NCI-H1436 (cell line): ENCODE measurements around the gene ARHGAP44.
"Not testable (repeated sequence)": the region's sequence is repeated elsewhere in the genome, so short reads cannot be mapped to it uniquely, and the experiment has no call there.

Experiments used
- DNase-seq: peaks from one replicate; lab custom pipeline; 2025; lab: John Stamatoyannopoulos, UW

ARHGAP44 gene

GRCh38 chr17:12815642-12816141 lies 26.4 kb downstream of the ARHGAP44 start:
- no peak for DNase-seq

DNA sequence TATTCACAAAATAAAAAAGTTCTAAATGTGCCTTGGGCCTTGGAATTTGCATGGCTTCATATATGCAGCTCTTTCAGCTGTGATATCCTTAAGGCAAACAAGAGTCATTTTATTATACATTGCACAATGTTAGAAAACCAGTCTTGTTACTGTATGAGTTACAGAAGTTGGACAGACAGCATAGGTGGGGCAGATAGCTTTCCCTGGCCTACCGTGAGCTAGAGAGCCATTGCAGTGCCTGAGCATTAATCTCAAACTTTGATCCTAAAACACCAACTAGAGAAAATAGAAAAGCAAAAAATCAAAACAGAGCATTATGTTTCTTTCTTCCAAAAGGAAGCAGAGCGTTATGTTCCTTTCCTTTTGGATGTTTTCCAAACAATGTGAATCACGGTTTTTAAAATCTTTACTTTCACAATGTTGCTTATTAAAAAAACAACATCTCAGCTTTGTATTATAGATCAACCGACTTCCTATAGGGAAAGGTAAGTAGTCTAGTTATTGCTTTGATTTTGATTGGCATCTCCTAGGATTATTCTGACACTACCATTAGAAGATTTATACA lies 32.2 kb downstream of the ARHGAP44 start:
- DNase-seq, result no peak

DNA sequence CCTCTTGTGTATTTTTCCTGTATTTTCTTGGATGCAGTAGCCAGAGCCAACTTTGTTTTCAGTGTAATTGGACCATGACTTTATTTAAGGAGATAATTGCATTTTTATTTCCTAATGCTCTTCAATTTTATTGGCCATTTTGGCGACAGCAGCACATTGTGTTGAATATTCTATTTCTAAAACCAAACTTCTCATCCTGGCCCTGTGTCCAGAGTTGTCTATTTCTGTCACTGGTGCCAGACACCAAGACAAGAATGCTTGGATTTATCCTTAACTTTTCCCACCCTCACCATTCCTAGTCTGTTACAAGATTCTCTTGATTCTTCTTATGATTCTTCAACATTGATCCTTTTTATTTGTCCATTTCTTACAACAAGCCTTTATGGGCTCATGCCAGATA lies 37.1 kb downstream of the ARHGAP44 start:
- no peak for DNase-seq

DNA sequence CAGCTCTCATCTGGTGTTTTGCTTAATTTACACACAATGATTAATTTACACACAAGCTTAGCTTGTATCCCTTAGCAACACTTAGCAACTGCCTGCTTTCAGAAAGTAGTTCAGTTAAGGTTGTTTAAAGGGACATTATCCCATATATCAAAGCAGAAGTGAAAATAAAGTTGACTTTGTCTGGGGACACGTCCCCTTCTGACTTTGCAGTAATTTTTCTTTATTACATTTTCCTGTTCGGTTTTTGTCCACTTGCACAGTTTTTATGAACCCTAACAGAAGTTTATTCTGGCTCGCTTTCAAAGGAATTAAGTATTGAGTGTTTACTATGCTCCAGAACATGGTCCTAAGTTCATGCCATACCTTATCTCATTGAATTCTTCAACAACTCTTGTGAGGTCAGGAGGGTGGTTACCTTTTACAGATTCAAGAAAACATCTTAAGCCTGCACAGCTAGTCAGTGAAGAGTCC lies 41.5 kb downstream of the ARHGAP44 start:
- DNase-seq, result no peak

GRCh38 chr17:12831839-12832238 lies 42.5 kb downstream of the ARHGAP44 start:
- no peak for DNase-seq

- DNase-seq, result no peak
Observed at GRCh38 chr17:12839042-12839441, 49.7 kb downstream of the ARHGAP44 start.

GRCh38 chr17:12842936-12843335 lies 53.6 kb downstream of the ARHGAP44 start:
- no peak for DNase-seq

GRCh38 chr17:12850996-12851395 lies 61.7 kb downstream of the ARHGAP44 start:
- no peak for DNase-seq

GRCh38 chr17:12851901-12852435 lies 62.7 kb downstream of the ARHGAP44 start:
- no peak for DNase-seq

DNA sequence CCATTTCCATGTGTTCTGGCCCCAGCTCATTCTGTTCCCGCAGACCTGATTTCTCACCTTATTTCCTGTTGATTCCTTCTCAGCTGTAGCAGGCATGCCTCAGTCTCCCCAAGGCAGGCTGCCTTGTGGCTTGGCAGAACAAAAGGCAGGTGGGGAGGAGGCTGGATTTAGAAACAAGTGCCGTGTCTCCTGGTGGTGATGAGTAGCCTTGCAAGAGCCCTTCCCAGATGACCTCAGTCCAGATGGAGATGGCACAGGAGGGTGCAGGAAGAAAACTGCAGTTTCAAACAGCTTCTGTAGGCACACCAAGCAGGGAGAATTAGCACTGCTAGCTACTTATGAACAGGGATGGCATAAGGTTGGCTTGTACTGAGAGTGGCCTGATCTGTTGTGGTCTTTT lies 64.6 kb downstream of the ARHGAP44 start:
- no peak for DNase-seq

GRCh38 chr17:12856416-12856815 lies 67.1 kb downstream of the ARHGAP44 start:
- no peak for DNase-seq

DNA sequence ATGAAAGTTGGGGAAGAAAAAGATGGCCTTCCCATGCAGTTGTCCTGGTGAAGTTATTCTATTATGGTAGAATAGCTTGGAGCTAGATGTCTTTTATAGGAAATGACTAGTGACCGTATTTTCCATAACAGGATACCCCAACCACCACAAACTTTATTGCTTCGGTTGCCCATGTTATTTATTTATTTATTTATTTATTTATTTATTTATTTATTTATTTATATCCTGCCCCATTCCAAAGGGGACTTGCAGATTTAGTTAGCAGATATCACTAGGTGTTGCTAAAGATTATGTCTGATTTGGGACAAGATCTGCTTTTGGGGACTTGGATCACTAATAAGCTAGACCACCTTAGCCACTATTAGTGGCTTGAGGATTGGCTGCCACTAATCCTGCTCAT lies 68.3 kb downstream of the ARHGAP44 start:
- DNase-seq, result no peak

DNA sequence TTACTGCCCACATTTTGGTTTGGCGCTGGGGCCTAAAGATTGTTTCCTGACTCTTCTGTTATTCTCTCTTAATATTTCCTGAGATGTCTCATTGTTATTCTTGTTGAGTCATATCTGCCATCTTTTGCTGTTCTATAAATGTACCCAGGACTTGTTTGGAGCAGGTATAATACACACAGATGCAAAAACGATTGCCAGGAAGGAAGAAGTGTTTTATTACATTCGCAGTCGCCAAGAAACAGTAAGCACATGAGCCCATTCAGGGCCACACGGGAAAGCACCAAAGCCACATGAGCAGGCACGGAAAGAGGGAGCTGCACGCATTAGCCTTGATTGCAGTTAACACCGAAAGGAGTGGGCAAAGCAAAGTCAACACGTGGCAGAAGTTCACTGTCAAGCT lies 70.2 kb downstream of the ARHGAP44 start:
- DNase-seq, result no peak

DNA sequence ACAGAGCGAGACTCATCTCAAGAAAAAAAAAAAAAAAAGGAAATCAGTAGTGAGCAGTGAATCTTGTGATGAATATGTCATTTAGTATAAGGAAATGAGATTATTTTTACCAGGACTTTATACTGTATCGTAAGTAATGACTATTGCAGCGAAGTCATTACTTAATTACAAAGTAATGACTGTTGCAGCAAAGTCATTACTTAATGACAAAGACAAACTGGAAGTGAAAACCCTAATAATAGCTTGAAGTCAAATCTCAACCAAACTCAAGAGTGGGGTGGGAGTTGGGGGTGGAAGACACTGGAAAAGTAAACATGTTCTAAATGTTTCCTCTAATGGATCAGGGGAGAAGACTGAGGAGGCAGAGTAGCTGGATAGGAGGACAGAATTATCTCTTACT lies 76.5 kb downstream of the ARHGAP44 start:
- DNase-seq, result no peak

DNA sequence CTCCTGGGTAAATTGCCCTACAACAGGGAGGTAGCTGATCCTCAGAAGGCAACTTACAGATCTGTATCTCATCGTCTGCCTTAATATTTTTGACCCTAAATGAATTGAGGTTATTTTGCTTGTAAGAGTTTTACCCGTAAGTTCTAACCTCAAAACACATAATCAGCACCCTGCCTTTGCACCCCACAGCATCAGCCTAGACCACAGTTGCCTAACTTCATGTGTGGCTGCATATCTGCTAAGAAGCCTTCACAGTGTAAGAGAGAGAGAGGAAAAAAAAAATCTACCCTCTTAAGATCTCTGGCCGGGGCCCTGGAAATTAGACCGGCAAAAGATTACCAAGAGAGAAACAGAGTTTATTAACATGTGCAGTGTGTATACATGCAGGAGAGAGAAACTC lies 76.9 kb downstream of the ARHGAP44 start:
- no peak for DNase-seq

DNA sequence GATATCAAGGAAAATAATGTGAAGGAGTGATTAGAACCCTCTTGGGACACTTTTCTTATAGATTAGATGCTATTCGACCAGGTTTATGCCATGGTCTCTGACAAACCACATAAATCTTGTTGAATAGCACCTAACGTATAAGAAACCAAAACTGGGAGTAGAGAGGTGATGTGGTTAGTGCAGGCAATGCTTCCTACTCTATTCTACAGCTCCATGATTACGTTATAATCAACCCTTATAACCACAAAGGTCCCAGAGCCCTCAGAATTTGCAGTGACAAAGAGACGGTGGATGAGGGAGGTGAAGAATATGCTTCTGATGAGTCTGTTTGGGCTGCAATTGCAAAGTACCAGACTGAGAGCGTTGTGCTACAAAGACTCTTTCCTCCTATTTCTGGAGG lies 78.4 kb downstream of the ARHGAP44 start:
- DNase-seq, result no peak

- DNase-seq, result not testable (repeated sequence)
Observed at GRCh38 chr17:12873415-12874125, 84.3 kb downstream of the ARHGAP44 start.

DNA sequence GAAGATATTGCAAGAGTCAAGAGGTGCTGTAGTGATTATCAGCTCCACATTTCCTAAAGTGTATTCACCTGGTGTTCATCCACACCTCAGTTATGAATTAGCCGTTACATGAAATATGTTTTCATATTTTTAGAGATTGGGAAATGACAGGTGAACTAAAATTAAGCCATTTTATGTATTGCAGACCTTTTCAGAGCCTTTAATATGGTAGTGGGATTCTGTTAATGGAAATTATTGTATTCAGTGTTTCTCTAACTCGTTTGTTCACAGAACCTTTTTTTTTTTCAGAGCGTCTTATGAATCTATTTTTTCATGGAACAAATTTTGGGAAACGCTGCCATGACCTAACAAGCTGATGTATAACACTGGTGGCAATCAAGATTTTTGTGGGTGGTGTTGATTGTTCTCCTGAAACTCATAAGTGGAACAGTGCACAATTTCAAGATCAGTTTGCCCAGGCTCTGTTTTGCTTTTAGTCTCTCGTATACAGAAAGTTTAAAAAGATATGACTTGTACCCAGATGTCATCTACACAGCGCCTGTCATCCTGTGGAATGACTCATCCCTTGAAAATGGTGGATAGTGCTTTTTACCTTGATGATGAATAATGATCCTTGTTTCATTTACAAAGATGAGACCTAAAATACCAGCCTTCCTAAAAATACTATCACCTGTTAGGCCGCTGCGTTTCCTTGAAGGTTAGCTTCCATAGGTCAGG lies 88.8 kb downstream of the ARHGAP44 start:
- DNase-seq, result no peak

GRCh38 chr17:12879096-12879495 lies 89.8 kb downstream of the ARHGAP44 start:
- not testable (repeated sequence) for DNase-seq

DNA sequence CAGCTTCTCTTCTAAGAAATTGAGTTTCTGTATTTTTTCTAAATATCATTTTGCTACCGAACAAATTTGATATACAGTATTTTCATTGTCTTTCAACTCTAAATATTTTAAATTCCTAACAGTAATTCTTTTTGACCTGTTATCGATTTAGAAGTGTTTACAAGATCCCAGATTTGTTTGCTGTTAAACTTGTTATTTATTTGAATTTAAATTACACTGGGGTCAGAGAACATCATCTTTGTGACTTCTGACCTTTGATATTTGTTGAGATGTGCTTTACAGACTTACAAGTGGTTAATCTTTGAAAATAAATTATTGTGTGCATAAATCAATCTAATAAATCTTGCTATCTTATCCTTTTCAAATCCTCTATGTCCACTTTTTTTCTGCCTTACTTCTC lies 94.2 kb downstream of the ARHGAP44 start:
- DNase-seq, result no peak

DNA sequence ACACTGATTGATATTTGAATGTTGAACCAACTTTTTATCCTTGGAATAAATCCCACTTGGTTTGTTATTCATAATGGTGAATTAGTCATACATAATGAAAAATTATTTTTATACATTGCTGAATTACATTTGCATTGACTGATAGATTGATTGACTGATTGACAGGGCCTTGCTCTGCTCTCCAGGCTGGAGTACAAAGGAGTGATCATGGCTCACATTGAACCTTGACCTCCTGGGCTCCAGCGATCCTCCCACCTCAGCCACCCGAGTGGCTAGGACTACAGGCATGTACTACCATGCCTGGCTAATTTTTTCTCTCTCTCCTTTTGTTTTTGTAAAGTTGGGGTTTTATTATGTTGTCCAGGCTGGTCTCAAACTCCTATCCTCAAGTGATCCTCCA lies 97.8 kb downstream of the ARHGAP44 start:
- DNase-seq, result no peak

DNA sequence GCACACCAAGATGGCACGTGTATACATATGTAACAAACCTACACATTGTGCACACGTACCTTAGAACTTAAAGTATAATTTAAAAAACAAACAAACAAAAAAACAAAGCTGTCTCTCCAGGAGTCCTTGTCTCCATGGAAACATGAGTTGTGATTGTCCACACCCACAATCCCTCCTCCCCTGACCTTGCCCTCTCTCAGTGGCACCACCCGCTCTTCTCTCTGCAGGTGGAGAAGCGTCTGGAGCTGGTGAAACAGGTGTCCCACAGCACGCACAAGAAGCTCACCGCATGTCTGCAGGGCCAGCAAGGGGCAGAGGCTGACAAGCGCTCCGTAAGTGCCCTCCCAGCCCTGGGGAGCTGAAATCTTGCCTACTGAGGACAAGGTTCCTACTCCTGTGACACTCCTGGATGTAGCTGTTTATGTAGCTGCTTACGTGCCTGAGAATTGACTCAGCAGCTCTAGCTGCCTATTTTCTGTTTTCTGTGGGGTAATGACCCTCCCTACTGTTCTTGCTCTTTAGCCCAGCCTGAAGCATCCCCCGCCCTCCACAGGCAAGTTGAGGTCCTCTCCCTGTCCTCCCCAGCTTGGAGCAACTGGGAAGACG lies 107.0 kb downstream of the ARHGAP44 start:
- no peak for DNase-seq
